ENCODE results near the gene DYNLRB2.

The DYNLRB2 gene

DNA sequence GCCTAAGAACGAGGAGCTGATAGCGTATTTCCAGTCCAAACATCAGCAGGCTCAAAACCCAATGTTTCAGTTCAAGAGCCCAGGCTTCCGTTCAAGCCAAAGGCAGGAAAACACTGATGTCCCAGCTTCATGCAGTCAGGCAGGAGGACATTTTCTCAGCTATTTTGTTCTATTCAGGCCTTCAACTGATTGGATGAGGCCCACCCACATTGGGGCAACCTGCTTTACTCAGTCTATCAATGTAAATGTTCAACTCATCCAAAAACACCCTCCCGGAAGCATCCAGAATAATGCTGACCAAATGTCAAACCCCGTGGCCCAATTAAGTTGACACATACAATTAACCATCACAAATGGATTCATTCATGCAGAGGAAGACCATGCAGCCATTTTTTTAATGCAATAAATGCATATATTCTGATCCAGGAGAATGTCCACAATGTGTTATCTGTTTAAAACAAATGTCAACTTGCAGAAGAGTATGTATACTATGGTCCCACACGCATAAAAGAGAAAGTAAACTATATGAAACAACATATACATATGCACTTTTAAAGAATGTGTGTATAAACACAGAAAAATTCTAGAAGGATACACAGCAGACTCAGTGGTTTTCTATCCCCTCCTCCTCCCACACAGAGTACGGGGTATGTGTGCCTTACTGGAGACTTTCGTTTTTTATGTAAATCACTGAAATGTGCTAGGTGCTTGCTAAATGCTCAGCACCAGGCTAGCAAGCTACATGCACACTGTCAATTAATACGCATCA is 28.8 kb upstream of the DYNLRB2 start:
- no peak for FAIRE-seq

DNA sequence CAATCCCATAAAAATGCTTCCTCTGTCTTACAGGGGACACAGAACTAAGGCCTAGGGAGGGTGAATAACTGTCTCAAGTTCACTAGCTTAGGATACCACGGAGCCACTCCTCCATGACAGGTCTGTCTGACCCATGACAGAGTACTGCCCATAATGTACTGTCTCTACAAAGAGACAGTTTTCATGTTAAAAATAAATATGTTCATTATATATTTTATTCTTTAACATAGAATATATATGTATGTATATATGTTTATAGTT is 28.3 kb upstream of the DYNLRB2 start:
- FAIRE-seq = no peak
- DNase-seq (ENCODE audit: insufficient read length, low spot score) = no peak
- TF ChIP-seq, protein P1, sequence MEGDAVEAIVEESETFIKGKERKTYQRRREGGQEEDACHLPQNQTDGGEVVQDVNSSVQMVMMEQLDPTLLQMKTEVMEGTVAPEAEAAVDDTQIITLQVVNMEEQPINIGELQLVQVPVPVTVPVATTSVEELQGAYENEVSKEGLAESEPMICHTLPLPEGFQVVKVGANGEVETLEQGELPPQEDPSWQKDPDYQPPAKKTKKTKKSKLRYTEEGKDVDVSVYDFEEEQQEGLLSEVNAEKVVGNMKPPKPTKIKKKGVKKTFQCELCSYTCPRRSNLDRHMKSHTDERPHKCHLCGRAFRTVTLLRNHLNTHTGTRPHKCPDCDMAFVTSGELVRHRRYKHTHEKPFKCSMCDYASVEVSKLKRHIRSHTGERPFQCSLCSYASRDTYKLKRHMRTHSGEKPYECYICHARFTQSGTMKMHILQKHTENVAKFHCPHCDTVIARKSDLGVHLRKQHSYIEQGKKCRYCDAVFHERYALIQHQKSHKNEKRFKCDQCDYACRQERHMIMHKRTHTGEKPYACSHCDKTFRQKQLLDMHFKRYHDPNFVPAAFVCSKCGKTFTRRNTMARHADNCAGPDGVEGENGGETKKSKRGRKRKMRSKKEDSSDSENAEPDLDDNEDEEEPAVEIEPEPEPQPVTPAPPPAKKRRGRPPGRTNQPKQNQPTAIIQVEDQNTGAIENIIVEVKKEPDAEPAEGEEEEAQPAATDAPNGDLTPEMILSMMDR (IDR thresholded peaks at IDR 0.05; ENCODE audit: insufficient read depth, missing control alignments) = no peak

More for the DNA sequence above, 28.8 kb upstream of the DYNLRB2 start:
- no peak for DNase-seq (ENCODE audit: insufficient read length, low spot score)
- TF ChIP-seq, protein P1 (IDR thresholded peaks at IDR 0.05; ENCODE audit: insufficient read depth, missing control alignments) = no peak

DNA sequence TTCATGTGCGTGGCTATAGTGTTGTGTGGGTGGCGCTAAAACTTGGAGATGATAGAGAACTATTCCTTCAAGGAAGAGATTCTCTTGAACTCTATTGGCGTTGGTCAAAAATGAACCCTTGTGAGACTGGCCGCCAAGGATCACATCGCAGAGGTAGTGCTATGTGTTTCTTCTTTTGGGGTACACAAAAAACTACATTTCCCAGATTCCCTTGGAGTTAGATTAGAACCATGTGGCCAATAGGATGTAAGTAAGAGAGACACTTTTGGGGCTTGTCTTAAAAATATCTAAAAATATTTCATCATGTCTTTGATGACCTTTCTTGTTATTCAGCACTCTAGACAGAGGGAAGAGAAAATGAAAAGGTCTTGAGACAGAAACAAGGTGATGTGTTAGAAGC is 25.4 kb upstream of the DYNLRB2 start:
- FAIRE-seq (no peak), DNase-seq (ENCODE audit: insufficient read length, low spot score) (no peak)
- TF ChIP-seq, protein P1 (IDR thresholded peaks at IDR 0.05; ENCODE audit: insufficient read depth, missing control alignments) = no peak

DNA sequence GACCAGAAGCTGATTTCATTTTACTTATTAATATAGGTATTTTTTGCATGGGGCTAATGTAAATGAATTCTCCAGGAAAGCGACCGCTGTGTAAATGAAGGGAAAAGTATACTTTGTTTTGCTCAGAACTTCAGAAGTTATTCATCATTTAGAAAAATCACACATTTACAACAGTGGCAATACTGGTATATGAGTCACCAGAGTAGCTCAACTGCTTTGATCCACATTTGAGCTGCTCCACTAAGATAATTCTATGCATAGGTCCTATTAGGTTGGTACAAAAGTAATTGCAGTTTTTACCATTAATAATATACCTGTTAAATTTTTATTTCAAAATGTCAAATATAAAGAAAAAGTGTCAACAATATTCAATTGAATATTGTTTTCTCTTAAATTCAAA is 22.9 kb upstream of the DYNLRB2 start:
- TF ChIP-seq, protein P1 (IDR thresholded peaks at IDR 0.05; ENCODE audit: insufficient read depth, missing control alignments) = no peak
- no peak for FAIRE-seq
- DNase-seq (ENCODE audit: insufficient read length, low spot score) = no peak

DNA sequence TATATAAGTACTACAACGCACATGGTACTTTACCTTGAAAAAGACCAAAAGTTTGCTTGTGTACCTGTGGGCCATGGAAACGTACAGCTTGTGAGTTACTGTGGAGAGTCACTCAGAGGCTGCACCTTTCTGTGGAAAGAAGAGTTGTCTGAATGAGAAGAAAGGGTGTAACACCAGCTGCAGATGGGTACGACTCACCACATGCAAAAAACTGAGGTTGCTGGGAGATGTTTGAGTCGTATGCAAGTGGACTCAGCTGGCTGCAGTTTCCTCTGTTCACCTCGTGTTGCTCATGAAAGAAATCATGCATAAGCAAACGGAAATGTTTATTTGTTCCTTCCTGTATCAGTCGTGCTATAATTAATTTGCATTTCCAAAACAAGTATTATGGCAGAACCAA is 22.4 kb upstream of the DYNLRB2 start:
- TF ChIP-seq, protein P1 (IDR thresholded peaks at IDR 0.05; ENCODE audit: insufficient read depth, missing control alignments) = no peak
- FAIRE-seq = no peak
- no peak for DNase-seq (ENCODE audit: insufficient read length, low spot score)

DNA sequence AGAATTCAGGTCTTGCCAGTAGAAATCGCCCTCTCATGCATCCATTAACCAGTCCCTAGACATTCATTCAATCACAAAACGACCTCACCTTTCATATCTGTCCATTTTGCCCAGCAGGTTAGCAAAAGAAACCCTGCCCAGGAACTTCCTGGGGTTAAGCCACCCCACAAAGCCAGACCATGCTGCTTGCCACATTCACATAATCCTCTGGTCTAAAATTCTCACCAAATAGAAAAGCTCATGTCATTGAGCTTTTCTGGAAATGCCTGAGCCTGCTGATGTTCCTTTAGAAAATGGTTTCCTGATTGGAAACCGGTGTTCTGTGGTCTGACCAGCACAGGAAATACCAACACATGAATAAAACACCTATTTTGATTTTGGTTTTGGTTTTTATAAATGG is 21.6 kb upstream of the DYNLRB2 start:
- FAIRE-seq (no peak), DNase-seq (ENCODE audit: insufficient read length, low spot score) (no peak)
- TF ChIP-seq, protein P1 (IDR thresholded peaks at IDR 0.05; ENCODE audit: insufficient read depth, missing control alignments) = no peak

DNA sequence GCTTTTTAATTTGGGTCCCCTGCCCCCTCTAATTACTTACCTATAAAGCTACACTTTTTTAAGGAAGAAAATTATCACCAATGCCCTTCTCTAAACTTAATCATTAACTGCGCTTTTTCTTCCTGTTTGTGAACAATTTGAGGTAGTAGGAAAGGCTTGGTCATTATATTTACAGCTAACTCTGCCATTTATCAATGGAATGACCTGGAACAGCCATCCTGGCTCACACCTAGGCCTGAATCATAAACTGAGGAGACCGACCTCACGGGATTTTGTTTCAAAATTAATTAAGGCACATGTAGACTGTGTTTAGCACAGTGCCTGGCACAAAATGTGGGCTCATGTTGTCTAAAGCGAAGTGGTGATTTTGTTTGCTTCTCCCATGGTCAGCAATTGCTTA is 15.4 kb upstream of the DYNLRB2 start:
- DNase-seq (ENCODE audit: insufficient read length, low spot score) = no peak
- no peak for FAIRE-seq
- TF ChIP-seq, protein P1 (IDR thresholded peaks at IDR 0.05; ENCODE audit: insufficient read depth, missing control alignments) = no peak

Measured in D721Med (cell line).